ENCODE measurements around the gene FRK.
"Not testable (repeated sequence)": the region's sequence is repeated elsewhere in the genome, so short reads cannot be mapped to it uniquely, and the experiment has no call there.

The FRK gene

DNA sequence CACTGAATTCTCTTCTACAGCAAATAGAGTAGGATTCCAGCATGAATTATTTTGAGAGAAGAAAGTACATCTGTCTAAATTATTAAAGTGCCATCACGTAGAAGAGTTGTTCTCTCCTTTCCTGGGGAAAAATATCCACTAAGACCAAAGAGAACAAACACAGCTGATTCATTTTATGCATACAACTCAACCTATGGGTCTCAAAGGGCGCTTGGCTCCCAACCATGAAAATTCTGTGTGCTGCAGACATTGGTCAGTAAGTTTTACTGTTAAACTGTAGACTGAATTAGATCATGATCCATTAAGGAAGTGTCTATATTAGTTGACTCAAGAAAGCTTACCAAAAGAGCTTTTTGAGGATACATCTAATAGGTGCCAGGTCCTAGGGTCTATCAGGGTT lies 83.5 kb downstream of the FRK start:
- 55% methylated on average over 2 of the region's 2 CpGs; no CpG with 5 or more reads in 1 of the 2 experiments for WGBS, 2 experiments (ENCODE audit: insufficient coverage in 2 of 2)

DNA sequence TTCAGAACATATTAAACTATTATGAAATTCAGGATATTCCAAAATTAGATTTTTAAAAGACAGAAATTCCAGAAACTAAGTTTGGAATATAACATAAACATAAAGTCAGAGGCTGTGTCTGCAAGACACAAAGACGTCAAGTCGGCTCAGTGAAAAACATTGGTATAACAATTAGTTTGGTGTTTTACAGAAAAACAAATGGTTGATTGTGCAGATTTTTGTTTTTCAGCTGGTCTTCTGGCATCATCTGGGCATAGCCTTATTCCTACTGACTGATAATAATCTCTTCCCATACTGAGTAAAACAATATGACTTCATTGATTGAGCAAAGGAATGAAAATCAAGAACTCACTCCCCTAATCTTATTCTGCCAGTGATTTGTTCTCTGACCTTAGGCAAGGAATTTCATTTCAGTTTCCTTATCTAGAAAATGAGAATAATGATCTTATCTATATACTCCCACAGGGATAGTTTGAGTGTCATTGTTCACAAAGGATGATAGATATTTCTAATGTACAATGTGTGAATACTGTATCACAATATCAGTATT lies 84.3 kb downstream of the FRK start:
- Histone ChIP-seq H3K4me1 (ENCODE audit: control insufficient read depth, insufficient read depth, low read length, poor library complexity, severe bottlenecking) (no peaks in the 10 kb centered on the region), H3K36me3 (ENCODE audit: control insufficient read depth, insufficient read depth, low read length) (no peaks in the 10 kb centered on the region), H3K27ac (ENCODE audit: low read depth, low read length, severe bottlenecking) (no peak overlapping the region), H3K4me3 (ENCODE audit: extremely low read depth, insufficient read depth, low read length, poor library complexity, severe bottlenecking) (no peak overlapping the region), H3K9me3 (ENCODE audit: control insufficient read depth, low read length) (no peaks in the 10 kb centered on the region)
- WGBS, 2 experiments (ENCODE audit: insufficient coverage in 2 of 2): 79% methylated on average over 2 of the region's 2 CpGs; no CpG with 5 or more reads in 1 of the 2 experiments

More for the DNA sequence above, 83.5 kb downstream of the FRK start:
- Histone ChIP-seq H3K9me3 (ENCODE audit: control insufficient read depth, low read length) (no peaks in the 10 kb centered on the region), H3K4me3 (ENCODE audit: extremely low read depth, insufficient read depth, low read length, poor library complexity, severe bottlenecking) (no peak overlapping the region), H3K36me3 (ENCODE audit: control insufficient read depth, insufficient read depth, low read length) (no peaks in the 10 kb centered on the region), H3K4me1 (ENCODE audit: control insufficient read depth, insufficient read depth, low read length, poor library complexity, severe bottlenecking) (no peaks in the 10 kb centered on the region), H3K27ac (ENCODE audit: low read depth, low read length, severe bottlenecking) (no peak overlapping the region)

DNA sequence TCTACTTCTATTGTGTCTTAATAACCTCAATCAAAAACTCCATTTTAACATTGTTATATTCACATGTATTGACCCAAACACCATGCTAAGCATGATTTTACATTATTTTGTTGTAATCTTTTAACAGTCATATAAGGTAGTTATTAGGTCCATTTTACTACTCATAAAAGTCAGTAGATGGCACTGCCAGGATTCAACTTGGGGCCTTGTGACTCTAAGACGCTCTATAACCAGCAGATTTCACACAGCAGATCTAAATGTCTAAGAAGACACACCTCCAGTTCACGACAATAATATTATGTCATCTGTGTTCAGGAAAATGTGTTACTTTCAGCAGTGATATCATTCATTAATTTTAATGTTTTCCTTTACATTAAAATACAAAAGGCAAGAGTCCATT lies 88.0 kb downstream of the FRK start:
- H3K27ac ChIP-seq (ENCODE audit: low read depth, low read length, severe bottlenecking): no peak overlapping the region
- H3K4me3 ChIP-seq (ENCODE audit: extremely low read depth, insufficient read depth, low read length, poor library complexity, severe bottlenecking): no peak overlapping the region
- no peaks in the 10 kb centered on the region for H3K4me1 ChIP-seq (ENCODE audit: control insufficient read depth, insufficient read depth, low read length, poor library complexity, severe bottlenecking)
- WGBS, 2 experiments (ENCODE audit: insufficient coverage in 2 of 2): 100% methylated on average over 1 of the region's 2 CpGs; no CpG with 5 or more reads in 1 of the 2 experiments
- H3K36me3 ChIP-seq (ENCODE audit: control insufficient read depth, insufficient read depth, low read length): no peaks in the 10 kb centered on the region
- H3K9me3 ChIP-seq (ENCODE audit: control insufficient read depth, low read length): no peaks in the 10 kb centered on the region

DNA sequence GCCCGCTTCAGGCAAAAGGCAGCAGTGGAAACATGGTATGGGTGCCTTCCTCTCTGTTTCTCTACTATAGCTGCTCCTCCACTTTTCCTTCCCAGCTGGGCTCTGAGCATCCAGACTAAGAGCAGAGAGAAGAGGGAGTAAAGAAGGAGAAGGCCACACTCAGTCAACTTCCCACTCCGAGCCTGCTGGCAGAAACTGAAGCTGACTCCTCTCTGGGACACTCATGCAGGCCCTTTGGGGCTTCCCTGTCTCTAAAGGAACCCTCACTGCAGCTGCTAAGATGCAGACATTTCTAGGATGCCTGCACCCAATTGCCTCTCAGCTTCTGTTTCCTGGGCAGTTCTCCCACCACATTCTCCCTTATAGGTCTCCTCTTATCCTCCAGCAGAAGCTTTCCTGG lies 88.9 kb downstream of the FRK start:
- WGBS, 2 experiments (ENCODE audit: insufficient coverage in 2 of 2): 90% methylated on average over 1 of the region's 2 CpGs; no CpG with 5 or more reads in 1 of the 2 experiments
- Histone ChIP-seq H3K36me3 (ENCODE audit: control insufficient read depth, insufficient read depth, low read length) (no peaks in the 10 kb centered on the region), H3K27ac (ENCODE audit: low read depth, low read length, severe bottlenecking) (no peak overlapping the region), H3K4me1 (ENCODE audit: control insufficient read depth, insufficient read depth, low read length, poor library complexity, severe bottlenecking) (no peaks in the 10 kb centered on the region), H3K4me3 (ENCODE audit: extremely low read depth, insufficient read depth, low read length, poor library complexity, severe bottlenecking) (no peak overlapping the region), H3K9me3 (ENCODE audit: control insufficient read depth, low read length) (no peaks in the 10 kb centered on the region)

DNA sequence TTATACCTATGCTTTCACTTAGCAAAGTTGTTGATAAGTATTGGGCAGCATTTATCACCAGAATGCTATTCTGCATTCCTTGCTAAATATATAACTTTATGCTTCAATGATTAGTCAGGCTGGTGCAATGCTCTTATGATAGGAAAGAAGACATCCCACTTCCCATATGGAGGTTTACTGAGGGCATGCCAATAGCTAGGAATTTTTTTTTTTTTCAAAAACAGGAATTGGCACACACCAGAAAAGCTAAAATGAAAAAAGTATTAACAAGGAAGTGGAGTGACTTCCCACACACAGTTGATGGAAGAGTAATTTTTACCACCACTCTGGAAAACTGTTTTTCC lies 90.8 kb downstream of the FRK start:
- H3K4me3 ChIP-seq (ENCODE audit: extremely low read depth, insufficient read depth, low read length, poor library complexity, severe bottlenecking): no peak overlapping the region
- H3K27ac ChIP-seq (ENCODE audit: low read depth, low read length, severe bottlenecking): no peak overlapping the region
- no peaks in the 10 kb centered on the region for H3K4me1 ChIP-seq (ENCODE audit: control insufficient read depth, insufficient read depth, low read length, poor library complexity, severe bottlenecking)
- no peaks in the 10 kb centered on the region for H3K36me3 ChIP-seq (ENCODE audit: control insufficient read depth, insufficient read depth, low read length)
- no peaks in the 10 kb centered on the region for H3K9me3 ChIP-seq (ENCODE audit: control insufficient read depth, low read length)

DNA sequence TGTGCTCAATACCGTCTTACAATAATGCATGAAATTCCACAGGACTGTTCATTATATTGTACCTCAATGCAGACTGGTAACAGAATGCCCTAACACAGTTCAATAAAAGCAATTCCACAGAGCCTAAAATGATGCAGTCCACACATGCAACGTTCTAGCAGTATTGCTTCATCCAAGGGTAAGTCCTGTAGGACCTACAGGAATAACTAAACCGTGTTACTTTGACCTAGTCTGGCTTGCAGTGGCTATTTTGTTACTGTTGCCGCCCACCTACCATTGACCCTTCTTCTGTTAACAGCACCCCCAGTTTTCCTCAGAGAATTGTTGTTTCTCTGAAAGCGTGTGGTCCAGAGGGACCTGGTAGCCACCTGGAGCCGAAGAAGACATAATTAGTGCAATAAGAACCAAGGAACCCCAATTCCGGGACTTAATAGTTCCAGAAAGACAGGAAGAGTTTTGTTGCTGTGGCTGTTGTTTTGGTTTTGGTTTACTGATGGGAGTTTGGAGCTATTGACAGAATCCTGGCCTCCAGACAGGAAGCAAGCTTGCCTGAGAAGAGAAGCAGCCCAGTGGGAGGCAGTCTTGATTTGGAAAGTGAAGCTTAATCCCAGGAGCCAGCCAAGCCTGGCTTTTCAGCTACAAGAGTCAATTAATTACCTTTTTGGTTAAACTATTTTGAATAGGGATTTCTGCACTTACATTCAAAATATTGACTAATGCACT lies 91.3 kb downstream of the FRK start:
- Histone ChIP-seq H3K9me3 (ENCODE audit: control insufficient read depth, low read length) (no peaks in the 10 kb centered on the region), H3K36me3 (ENCODE audit: control insufficient read depth, insufficient read depth, low read length) (no peaks in the 10 kb centered on the region), H3K4me1 (ENCODE audit: control insufficient read depth, insufficient read depth, low read length, poor library complexity, severe bottlenecking) (no peaks in the 10 kb centered on the region), H3K4me3 (ENCODE audit: extremely low read depth, insufficient read depth, low read length, poor library complexity, severe bottlenecking) (no peak overlapping the region), H3K27ac (ENCODE audit: low read depth, low read length, severe bottlenecking) (no peak overlapping the region)
- 84 to 92% methylated on average over 6 of the region's 7 CpGs for WGBS, 2 experiments (ENCODE audit: insufficient coverage in 2 of 2)

DNA sequence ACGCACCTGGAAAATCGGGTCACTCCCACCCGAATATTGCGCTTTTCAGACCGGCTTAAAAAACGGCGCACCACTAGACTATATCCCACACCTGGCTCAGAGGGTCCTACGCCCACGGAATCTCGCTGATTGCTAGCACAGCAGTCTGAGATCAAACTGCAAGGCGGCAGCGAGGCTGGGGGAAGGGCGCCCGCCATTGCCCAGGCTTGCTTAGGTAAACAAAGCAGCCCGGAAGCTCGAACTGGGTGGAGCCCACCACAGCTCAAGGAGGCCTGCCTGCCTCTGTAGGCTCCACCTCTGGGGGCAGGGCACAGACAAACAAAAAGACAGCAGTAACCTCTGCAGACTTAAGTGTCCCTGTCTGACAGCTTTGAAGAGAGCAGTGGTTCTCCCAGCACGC lies 100.4 kb downstream of the FRK start:
- H3K4me3 ChIP-seq (ENCODE audit: extremely low read depth, insufficient read depth, low read length, poor library complexity, severe bottlenecking); H3K9me3 ChIP-seq (ENCODE audit: control insufficient read depth, low read length); H3K36me3 ChIP-seq (ENCODE audit: control insufficient read depth, insufficient read depth, low read length); H3K27ac ChIP-seq (ENCODE audit: low read depth, low read length, severe bottlenecking); H3K4me1 ChIP-seq (ENCODE audit: control insufficient read depth, insufficient read depth, low read length, poor library complexity, severe bottlenecking): not testable (repeated sequence)
- 88% methylated on average over 4 of the region's 17 CpGs; no CpG with 5 or more reads in 1 of the 2 experiments for WGBS, 2 experiments (ENCODE audit: insufficient coverage in 2 of 2)

DNA sequence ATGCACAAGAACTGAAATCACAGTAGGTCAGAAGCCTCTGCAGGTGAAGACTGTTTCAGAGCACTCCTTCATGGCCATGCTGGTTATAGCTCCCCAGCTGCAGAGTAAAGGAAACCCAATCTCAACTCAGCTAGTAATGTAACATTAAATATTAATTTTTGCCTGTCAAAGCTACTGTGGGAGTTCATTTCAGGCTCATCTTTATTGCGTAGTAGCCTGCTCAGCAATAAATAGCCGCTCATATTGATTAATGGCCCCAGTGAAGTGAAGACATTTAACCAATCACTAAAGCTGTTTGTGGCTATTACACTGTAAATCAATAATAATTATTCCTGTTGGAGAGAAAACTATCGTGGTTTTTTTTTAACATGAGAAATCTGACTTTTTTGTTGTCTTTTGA lies 101.7 kb downstream of the FRK start:
- H3K27ac ChIP-seq (ENCODE audit: low read depth, low read length, severe bottlenecking): no peak overlapping the region
- no peak overlapping the region for H3K4me3 ChIP-seq (ENCODE audit: extremely low read depth, insufficient read depth, low read length, poor library complexity, severe bottlenecking)
- 75 to 95% methylated on average over 1 to 3 of the region's 3 CpGs for WGBS, 2 experiments (ENCODE audit: insufficient coverage in 2 of 2)
- no peaks in the 10 kb centered on the region for H3K9me3 ChIP-seq (ENCODE audit: control insufficient read depth, low read length)
- no peaks in the 10 kb centered on the region for H3K36me3 ChIP-seq (ENCODE audit: control insufficient read depth, insufficient read depth, low read length)
- no peaks in the 10 kb centered on the region for H3K4me1 ChIP-seq (ENCODE audit: control insufficient read depth, insufficient read depth, low read length, poor library complexity, severe bottlenecking)

DNA sequence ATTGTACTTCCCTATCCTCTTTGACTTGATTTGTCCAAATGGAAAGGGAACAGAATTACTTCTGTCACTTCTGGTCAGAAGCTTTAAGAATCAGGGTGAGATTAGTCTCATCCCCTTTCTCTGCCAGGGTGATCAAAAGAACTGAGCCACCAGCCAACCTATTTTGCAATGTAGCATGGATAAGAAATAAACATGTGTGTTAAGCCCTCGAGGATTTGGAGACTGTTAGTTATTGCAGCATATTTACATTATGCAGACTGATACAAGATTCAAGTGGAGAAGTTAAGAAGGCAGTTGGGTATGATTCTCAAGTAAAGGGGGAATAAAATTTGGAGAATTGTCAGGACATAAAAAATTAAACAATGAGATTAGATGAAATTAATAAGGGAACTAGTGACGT lies 106.0 kb downstream of the FRK start:
- Histone ChIP-seq H3K4me1 (ENCODE audit: control insufficient read depth, insufficient read depth, low read length, poor library complexity, severe bottlenecking) (no peaks in the 10 kb centered on the region), H3K36me3 (ENCODE audit: control insufficient read depth, insufficient read depth, low read length) (no peaks in the 10 kb centered on the region), H3K27ac (ENCODE audit: low read depth, low read length, severe bottlenecking) (no peak overlapping the region), H3K9me3 (ENCODE audit: control insufficient read depth, low read length) (no peaks in the 10 kb centered on the region), H3K4me3 (ENCODE audit: extremely low read depth, insufficient read depth, low read length, poor library complexity, severe bottlenecking) (no peak overlapping the region)
- 80 to 92% methylated on average over 1 to 2 of the region's 2 CpGs for WGBS, 2 experiments (ENCODE audit: insufficient coverage in 2 of 2)

DNA sequence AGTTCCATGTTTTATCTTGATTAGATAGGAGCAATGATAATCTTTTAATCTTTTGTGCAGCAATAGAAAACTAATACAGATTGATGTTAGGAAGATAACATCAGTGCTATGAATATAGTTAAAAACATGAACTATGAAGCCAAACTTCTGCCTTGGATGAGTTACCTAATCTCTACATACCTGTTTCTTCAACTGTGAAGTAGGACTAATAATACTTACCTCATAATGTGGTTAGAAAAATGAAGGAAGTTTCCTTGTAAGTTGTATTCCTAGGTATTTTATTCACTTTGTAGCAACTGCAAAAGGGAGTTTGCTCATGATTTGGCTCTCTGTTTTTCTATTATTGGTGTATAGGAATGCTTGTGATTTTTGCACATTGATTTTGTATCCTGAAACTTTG lies 111.9 kb downstream of the FRK start:
- H3K9me3 ChIP-seq (ENCODE audit: control insufficient read depth, low read length): no peaks in the 10 kb centered on the region
- no peaks in the 10 kb centered on the region for H3K36me3 ChIP-seq (ENCODE audit: control insufficient read depth, insufficient read depth, low read length)
- no peaks in the 10 kb centered on the region for H3K4me1 ChIP-seq (ENCODE audit: control insufficient read depth, insufficient read depth, low read length, poor library complexity, severe bottlenecking)
- H3K4me3 ChIP-seq (ENCODE audit: extremely low read depth, insufficient read depth, low read length, poor library complexity, severe bottlenecking): no peak overlapping the region
- H3K27ac ChIP-seq (ENCODE audit: low read depth, low read length, severe bottlenecking): no peak overlapping the region

DNA sequence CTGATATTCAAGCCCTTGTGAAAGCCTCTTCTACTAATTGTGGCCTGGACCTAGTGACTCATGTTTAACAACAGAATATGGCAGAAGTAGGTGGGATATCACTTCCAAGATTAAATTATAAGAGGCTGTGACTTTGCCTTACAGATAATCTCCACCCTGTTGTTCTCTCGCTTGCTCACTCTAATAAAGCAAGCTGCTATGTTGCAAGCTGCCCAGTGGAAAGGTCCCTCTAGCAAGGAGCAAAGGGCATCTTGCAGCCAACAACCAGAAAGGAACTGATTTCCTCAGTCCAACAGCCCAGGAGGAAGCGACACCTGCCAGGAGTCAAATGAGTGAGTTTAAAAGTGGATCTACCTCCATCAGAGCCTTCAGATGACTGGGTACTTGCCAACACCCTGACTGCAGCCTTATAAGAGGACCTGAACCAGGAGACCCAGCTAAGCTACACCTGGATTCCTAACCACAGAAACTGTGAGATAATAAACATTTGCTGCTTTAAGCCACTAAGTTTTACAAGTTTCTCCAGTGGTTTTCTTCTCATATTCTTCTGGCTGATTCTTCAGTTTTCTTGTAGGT lies 112.6 kb downstream of the FRK start:
- no peaks in the 10 kb centered on the region for H3K36me3 ChIP-seq (ENCODE audit: control insufficient read depth, insufficient read depth, low read length)
- H3K9me3 ChIP-seq (ENCODE audit: control insufficient read depth, low read length): no peaks in the 10 kb centered on the region
- H3K4me3 ChIP-seq (ENCODE audit: extremely low read depth, insufficient read depth, low read length, poor library complexity, severe bottlenecking): no peak overlapping the region
- no peaks in the 10 kb centered on the region for H3K4me1 ChIP-seq (ENCODE audit: control insufficient read depth, insufficient read depth, low read length, poor library complexity, severe bottlenecking)
- 100% methylated on average over 1 of the region's 2 CpGs for WGBS, 2 experiments (ENCODE audit: insufficient coverage in 2 of 2)
- no peak overlapping the region for H3K27ac ChIP-seq (ENCODE audit: low read depth, low read length, severe bottlenecking)

Measured in mesodermal cell (in vitro differentiated cells).